Mesenchymal stem cell (in vitro differentiated cells and primary cell): ENCODE results near the gene VTI1A.

Experiments used
- DNase-seq: peaks from one replicate; pipeline ENCODE4 v3.0.0-alpha.2; 2013
- H2AFZ ChIP-seq: one replicate; pipeline ENCODE4 v1.6.1; 2013; ENCODE audit warnings: low read depth, mild to moderate bottlenecking, control low read depth, inconsistent platforms, low read length, moderate library complexity
- H2AK5ac ChIP-seq: 2 replicates; pipeline ENCODE4 v1.6.1; 2013; ENCODE audit warnings: low read length, moderate library complexity, mild to moderate bottlenecking, inconsistent platforms; ENCODE audit not compliant: severe bottlenecking
- H2BK120ac ChIP-seq: one replicate; pipeline ENCODE4 v1.6.1; 2013; ENCODE audit warnings: low read depth, mild to moderate bottlenecking, inconsistent platforms, low read length, moderate library complexity
- H2BK12ac ChIP-seq, 2 experiments: one replicate each; pipeline ENCODE4 v1.6.1; 2013; ENCODE audit warnings: inconsistent platforms in 2 of 2, low read length in 2 of 2, mild to moderate bottlenecking in 2 of 2, moderate library complexity in 2 of 2, control low read depth in 1 of 2
- H2BK15ac ChIP-seq: one replicate; pipeline ENCODE4 v1.6.1; 2013; ENCODE audit warnings: mild to moderate bottlenecking, low read depth, inconsistent platforms; ENCODE audit not compliant: poor library complexity, severe bottlenecking
- H2BK5ac ChIP-seq: 2 replicates; pipeline ENCODE4 v1.6.1; 2013; ENCODE audit warnings: low read depth, mild to moderate bottlenecking, low read length, control low read depth, inconsistent platforms; ENCODE audit not compliant: poor library complexity, severe bottlenecking
- H3K14ac ChIP-seq, 2 experiments: one replicate each; pipeline ENCODE4 v1.6.1; 2013; ENCODE audit warnings: inconsistent platforms in 2 of 2, low read length in 2 of 2, control low read depth in 1 of 2, mild to moderate bottlenecking in 1 of 2, moderate library complexity in 1 of 2
- H3K18ac ChIP-seq, 2 experiments: one replicate each; pipeline ENCODE4 v1.6.1; 2013; ENCODE audit warnings: inconsistent platforms in 2 of 2, low read length in 2 of 2, control low read depth in 1 of 2, low read depth in 1 of 2, mild to moderate bottlenecking in 1 of 2
- H3K23ac ChIP-seq, 2 experiments: one replicate each; pipeline ENCODE4 v1.6.1; 2013; ENCODE audit warnings: inconsistent platforms in 2 of 2, low read length in 2 of 2, mild to moderate bottlenecking in 2 of 2, moderate library complexity in 2 of 2, control low read depth in 1 of 2
- H3K27ac ChIP-seq: 2 replicates; pipeline ENCODE4 v1.5.1; 2013; ENCODE audit warnings: mild to moderate bottlenecking, moderate library complexity, low read length, control low read depth, inconsistent platforms; ENCODE audit not compliant: poor library complexity, severe bottlenecking
- H3K27me3 ChIP-seq, 2 experiments: 2 replicates each; pipeline versions ENCODE4 v1.6.1 to v1.7.0; 2013; ENCODE audit warnings: low read length in 2 of 2, mild to moderate bottlenecking in 2 of 2, moderate library complexity in 2 of 2, control low read depth in 1 of 2, inconsistent platforms in 1 of 2; ENCODE audit not compliant: control insufficient read depth in 1 of 2, insufficient read depth in 1 of 2
- H3K36me3 ChIP-seq, 2 experiments: 2 replicates each; pipeline versions ENCODE4 v1.6.1 to v1.7.0; 2013; ENCODE audit warnings: low read length in 2 of 2, control low read depth in 1 of 2, inconsistent platforms in 1 of 2, low read depth in 1 of 2, mild to moderate bottlenecking in 1 of 2; ENCODE audit not compliant: insufficient read depth in 2 of 2, control insufficient read depth in 1 of 2
- H3K4ac ChIP-seq, 2 experiments: one replicate each; pipeline ENCODE4 v1.6.1; 2013; ENCODE audit warnings: inconsistent platforms in 2 of 2, low read length in 2 of 2, mild to moderate bottlenecking in 2 of 2, moderate library complexity in 2 of 2, control low read depth in 1 of 2, low read depth in 1 of 2
- H3K4me1 ChIP-seq: 2 replicates; pipeline ENCODE4 v1.6.1; 2013; ENCODE audit warnings: low read depth, low read length, control low read depth; ENCODE audit not compliant: control insufficient read depth, insufficient read depth
- H3K4me2 ChIP-seq: 2 replicates; pipeline ENCODE4 v1.6.1; 2013; ENCODE audit warnings: low read length, mild to moderate bottlenecking, inconsistent platforms; ENCODE audit not compliant: poor library complexity, severe bottlenecking
- H3K4me3 ChIP-seq, 2 experiments: 2 replicates each; pipeline versions ENCODE4 v1.5.1 to v1.7.0; 2013; ENCODE audit warnings: low read length in 2 of 2, mild to moderate bottlenecking in 2 of 2, control low read depth in 1 of 2, low read depth in 1 of 2; ENCODE audit not compliant: insufficient read depth in 1 of 2
- H3K79me1 ChIP-seq: replicated peaks from 2 replicates; pipeline ENCODE4 v1.6.1; 2013; ENCODE audit warnings: mild to moderate bottlenecking, control low read depth, low read length, inconsistent platforms; ENCODE audit not compliant: poor library complexity, severe bottlenecking
- H3K9ac ChIP-seq: 2 replicates; pipeline ENCODE4 v1.7.0; 2013; ENCODE audit warnings: mild to moderate bottlenecking, low read length, moderate library complexity
- H3K9me3 ChIP-seq: 2 replicates; pipeline ENCODE4 v1.7.0; 2013; ENCODE audit warnings: mild to moderate bottlenecking, low read length; ENCODE audit not compliant: control insufficient read depth
- H4K8ac ChIP-seq: one replicate; pipeline ENCODE4 v1.6.1; 2013; ENCODE audit warnings: inconsistent platforms, mild to moderate bottlenecking, low read length, moderate library complexity
- H4K91ac ChIP-seq: one replicate; pipeline ENCODE4 v1.6.1; 2013; ENCODE audit warnings: mild to moderate bottlenecking, low read length, inconsistent platforms
- WGBS: methylation state at CpG from one replicate; pipeline ENCODE4 v1.1.7; 2013; ENCODE audit warnings: mixed read lengths; 5-methylcytosine and 5-hydroxymethylcytosine counted together

The VTI1A gene

DNA sequence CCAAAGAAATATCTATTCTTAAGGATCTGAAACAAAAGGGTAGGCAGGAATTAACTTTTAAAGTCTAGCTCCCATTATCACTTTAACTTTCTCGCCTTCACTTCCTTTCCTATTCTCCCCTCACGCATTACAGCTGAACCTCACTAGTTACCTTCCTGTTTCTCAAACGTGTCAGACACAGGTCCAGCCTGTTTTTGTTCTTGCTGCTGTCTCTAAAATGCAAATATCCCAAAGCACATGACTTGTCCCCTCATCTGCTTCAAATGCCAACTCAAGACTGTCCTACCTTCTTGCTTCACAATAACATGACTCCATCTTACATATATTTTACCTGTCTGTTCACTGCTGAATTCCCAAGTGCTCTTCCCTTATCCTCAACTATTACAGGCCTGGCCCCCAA lies 17.9 kb upstream of the VTI1A start:
- 85% methylated on average over 3 of the region's 3 CpGs for WGBS
- H3K79me1 ChIP-seq: no peaks in the 10 kb centered on the region
- H3K4me2 ChIP-seq: no peak overlapping the region
- no peak overlapping the region for H4K8ac ChIP-seq
- no peaks in the 10 kb centered on the region for H3K9me3 ChIP-seq
- no peak for DNase-seq
- no peak overlapping the region for H2BK120ac ChIP-seq
- H3K27ac ChIP-seq: no peak overlapping the region
- no peak overlapping the region for H3K4ac ChIP-seq
- no peak overlapping the region for H3K14ac ChIP-seq
- H3K27me3 ChIP-seq: no peaks in the 10 kb centered on the region
- no peak overlapping the region for H3K9ac ChIP-seq
- H3K36me3 ChIP-seq: peaks cover 6 to 91% of the 10 kb centered on the region in 2 experiments
- H2BK12ac ChIP-seq: no peak overlapping the region
- H4K91ac ChIP-seq: no peak overlapping the region
- H3K4me3 ChIP-seq: no peak overlapping the region
- no peak overlapping the region for H2AFZ ChIP-seq
- H2BK5ac ChIP-seq: no peak overlapping the region
- no peak overlapping the region for H2AK5ac ChIP-seq
- H3K23ac ChIP-seq: no peak overlapping the region
- H2BK15ac ChIP-seq: no peak overlapping the region
- H3K4me1 ChIP-seq: no peaks in the 10 kb centered on the region
- H3K18ac ChIP-seq: no peak overlapping the region

GRCh38 chr10:112429654-112430230 lies 17.3 kb upstream of the VTI1A start:
- Histone ChIP-seq H3K4me1 (no peaks in the 10 kb centered on the region), H3K23ac (no peak overlapping the region), H3K4ac (no peak overlapping the region), H2BK15ac (no peak overlapping the region), H3K14ac (no peak overlapping the region), H3K4me3 (no peak overlapping the region), H4K8ac (no peak overlapping the region), H3K9me3 (no peaks in the 10 kb centered on the region), H2AFZ (no peak overlapping the region), H2BK12ac (no peak overlapping the region), H3K79me1 (peaks cover under 1% of the 10 kb centered on the region), H3K27ac (no peak overlapping the region), H4K91ac (no peak overlapping the region), H3K36me3 (peaks cover 6 to 92% of the 10 kb centered on the region in 2 experiments), H2AK5ac (no peak overlapping the region), H2BK5ac (no peak overlapping the region), H3K9ac (no peak overlapping the region), H3K4me2 (no peak overlapping the region), H2BK120ac (no peak overlapping the region), H3K18ac (no peak overlapping the region), H3K27me3 (no peaks in the 10 kb centered on the region)
- no peak for DNase-seq
- 100% methylated on average over 6 of the region's 15 CpGs for WGBS

DNA sequence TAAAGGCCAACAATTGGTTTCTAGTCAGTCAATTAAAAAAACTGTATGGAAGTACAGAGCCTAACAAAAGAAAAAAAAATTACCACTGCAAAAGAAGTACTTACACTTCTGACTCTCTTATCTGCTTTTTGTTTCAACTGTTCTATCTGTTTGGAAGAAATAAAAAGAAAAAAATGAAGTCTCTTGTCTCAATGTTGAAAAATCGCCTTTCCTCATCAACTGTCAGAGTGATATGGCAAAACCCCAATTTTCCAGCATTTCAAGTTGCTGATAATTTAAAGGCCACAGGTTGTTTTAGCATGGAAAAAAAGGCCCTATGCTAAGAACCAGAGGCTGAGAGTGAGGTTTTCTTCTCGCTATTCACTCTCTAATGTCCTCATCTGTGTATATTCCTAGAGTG lies 13.9 kb upstream of the VTI1A start:
- WGBS: 100% methylated on average over 1 of the region's 2 CpGs
- Histone ChIP-seq H4K8ac (no peak overlapping the region), H3K36me3 (peaks cover 6 to 96% of the 10 kb centered on the region in 2 experiments), H3K4me3 (no peak overlapping the region), H3K9ac (no peak overlapping the region), H2BK12ac (no peak overlapping the region), H2AFZ (no peak overlapping the region), H2BK120ac (no peak overlapping the region), H3K23ac (no peak overlapping the region), H3K4me2 (no peak overlapping the region), H3K27me3 (no peaks in the 10 kb centered on the region), H3K4me1 (no peaks in the 10 kb centered on the region), H4K91ac (no peak overlapping the region), H3K79me1 (peaks cover 3% of the 10 kb centered on the region), H2BK5ac (no peak overlapping the region), H3K9me3 (no peaks in the 10 kb centered on the region), H3K18ac (no peak overlapping the region), H3K27ac (no peak overlapping the region), H2AK5ac (no peak overlapping the region), H3K4ac (no peak overlapping the region), H2BK15ac (no peak overlapping the region), H3K14ac (no peak overlapping the region)
- DNase-seq: no peak

DNA sequence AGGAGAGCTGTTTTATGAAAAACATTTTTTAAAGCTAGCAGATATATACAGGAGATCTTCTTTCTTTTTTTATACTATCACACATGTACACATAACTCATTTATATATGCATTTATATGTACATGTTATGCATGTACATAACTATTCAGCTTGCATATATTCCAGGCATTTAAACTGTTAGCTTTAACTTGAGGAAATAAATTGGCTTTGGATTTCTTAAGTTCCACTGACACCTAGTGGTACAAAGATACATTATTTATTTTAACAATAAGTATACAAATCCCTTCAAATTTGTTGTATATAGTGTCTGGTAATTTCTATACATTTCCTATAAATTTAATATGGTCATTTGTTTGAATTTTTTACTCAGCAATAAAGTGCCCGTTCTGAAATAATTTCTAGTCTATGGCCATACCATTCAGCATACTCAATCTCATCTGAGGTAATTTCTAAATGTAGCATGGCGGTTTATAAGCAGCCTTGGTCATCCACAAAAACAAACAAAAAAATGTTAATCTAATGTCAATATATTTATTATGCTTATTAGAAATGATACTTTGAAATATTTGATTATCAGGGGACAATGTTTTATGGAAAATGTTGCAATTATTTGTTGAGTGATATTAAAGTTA lies 11.9 kb upstream of the VTI1A start:
- Histone ChIP-seq H4K91ac (no peak overlapping the region), H3K4me2 (no peak overlapping the region), H2BK5ac (no peak overlapping the region), H3K18ac (no peak overlapping the region), H3K23ac (no peak overlapping the region), H3K9me3 (no peaks in the 10 kb centered on the region), H2BK120ac (no peak overlapping the region), H3K14ac (no peak overlapping the region), H3K36me3 (peaks cover 5 to 94% of the 10 kb centered on the region in 2 experiments), H3K4me1 (no peaks in the 10 kb centered on the region), H3K9ac (no peak overlapping the region), H2BK15ac (no peak overlapping the region), H3K79me1 (peaks cover 3% of the 10 kb centered on the region), H3K27ac (no peak overlapping the region), H2AFZ (no peak overlapping the region), H2AK5ac (no peak overlapping the region), H3K4ac (no peak overlapping the region), H2BK12ac (no peak overlapping the region), H3K27me3 (no peaks in the 10 kb centered on the region), H3K4me3 (no peak overlapping the region), H4K8ac (no peak overlapping the region)
- no CpG with 5 or more reads among the region's 2 CpGs for WGBS
- peak; percentile 56 for DNase-seq
